SK-N-SH (cell line): Measurements from ENCODE around the gene MOV10L1. TPM values are rescaled to one million over a fixed set of nuclear protein-coding genes. Genes with fewer than 3 reads are reported as not detected.

Experiments used
- CTCF ChIA-PET: fragments of 300-600, 350-600 bp; formaldehyde crosslinking; extraction: SDS; loops from one replicate; lab custom pipeline; 2021; lab: Yijun Ruan, JAX
- POLR2A ChIA-PET: fragments of 350-600 bp; sonication (Branson Sonifier 250); formaldehyde crosslinking; extraction: SDS; loops from one replicate; lab custom pipeline; 2020; ENCODE audit warnings: antibody characterized with exemption, inconsistent platforms; lab: Yijun Ruan, JAX
- DNase-seq: peaks from one replicate; pipeline ENCODE4 v3.0.0; 2012
- H2AFZ ChIP-seq: fragments of 200-600 bp; sonication (generic); 2 replicates; pipeline ENCODE4 v1.8.1; 2016; ENCODE audit warnings: antibody characterized with exemption, mild to moderate bottlenecking, low read depth
- H3F3A ChIP-seq: fragments of 200-600 bp; sonication (generic); replicated peaks from 2 replicates; pipeline ENCODE3; 2016; ENCODE audit warnings: antibody characterized with exemption, mild to moderate bottlenecking; ENCODE audit not compliant: insufficient read depth
- H3K27ac ChIP-seq, 2 experiments: fragments of 200-500 bp in 1 of 2; fragments of 200-600 bp in 1 of 2; sonication (Bioruptor generic) in 1 of 2; sonication (generic), shearing (Covaris generic) in 1 of 2; 2 replicates each; pipeline versions ENCODE4 v1.5.1 to v1.6.1; 2014 to 2016; ENCODE audit warnings: low read depth in 2 of 2, inconsistent platforms in 1 of 2, low read length in 1 of 2, mild to moderate bottlenecking in 1 of 2, mixed read lengths in 1 of 2
- H3K27me3 ChIP-seq: fragments of 200-600 bp; sonication (generic), shearing (Covaris generic); 2 replicates; pipeline ENCODE4 v1.6.1; 2016; ENCODE audit warnings: mixed run types; ENCODE audit not compliant: insufficient read depth
- H3K36me3 ChIP-seq, 2 experiments: fragments of 200-500 bp in 1 of 2; fragments of 200-600 bp in 1 of 2; sonication (Bioruptor generic) in 1 of 2; sonication (generic) in 1 of 2; replicated peaks in 1 of 2; 2 replicates each; pipeline versions ENCODE3 to v1.5.1; 2014 to 2016; ENCODE audit warnings: low read length in 1 of 2, mild to moderate bottlenecking in 1 of 2; ENCODE audit not compliant: insufficient read depth in 2 of 2, control insufficient read depth in 1 of 2
- H3K4me1 ChIP-seq, 2 experiments: fragments of 200-500 bp in 1 of 2; fragments of 200-600 bp in 1 of 2; sonication (Bioruptor generic) in 1 of 2; sonication (generic), shearing (Covaris generic) in 1 of 2; 2 replicates each; pipeline versions ENCODE4 v1.5.1 to v1.6.1; 2014 to 2016; ENCODE audit warnings: low read depth in 1 of 2, low read length in 1 of 2, mixed run types in 1 of 2; ENCODE audit not compliant: insufficient read depth in 2 of 2, control insufficient read depth in 1 of 2
- H3K4me2 ChIP-seq: fragments of 200-600 bp; sonication (generic), shearing (Covaris generic); 2 replicates; pipeline ENCODE4 v1.6.1; 2017; ENCODE audit warnings: mixed run types
- H3K4me3 ChIP-seq, 2 experiments: fragments of 200-500 bp in 1 of 2; fragments of 200-600 bp in 1 of 2; sonication (Bioruptor generic) in 1 of 2; sonication (generic), shearing (Covaris generic) in 1 of 2; 2 replicates each; pipeline versions ENCODE4 v1.5.1 to v1.8.1; 2014 to 2016; ENCODE audit warnings: low read depth in 2 of 2, inconsistent platforms in 1 of 2, low read length in 1 of 2, mild to moderate bottlenecking in 1 of 2, mixed read lengths in 1 of 2, moderate library complexity in 1 of 2
- H3K79me2 ChIP-seq: fragments of 200-600 bp; sonication (generic); 2 replicates; pipeline ENCODE4 v1.8.1; 2017; ENCODE audit warnings: mild to moderate bottlenecking; ENCODE audit not compliant: insufficient read depth
- H3K9ac ChIP-seq: fragments of 200-600 bp; sonication (generic); 2 replicates; pipeline ENCODE4 v1.6.1; 2017; ENCODE audit warnings: mixed run types
- H3K9me2 ChIP-seq: fragments of 200-600 bp; sonication (generic); 2 replicates; pipeline ENCODE4 v1.6.1; 2017; ENCODE audit warnings: mixed run types
- H3K9me3 ChIP-seq: fragments of 200-600 bp; sonication (generic); 2 replicates; pipeline ENCODE4 v1.6.1; 2017; ENCODE audit warnings: mixed run types, mild to moderate bottlenecking, moderate library complexity
- H4K20me1 ChIP-seq: fragments of 200-600 bp; sonication (generic); 2 replicates; pipeline ENCODE4 v1.6.1; 2017; ENCODE audit warnings: mild to moderate bottlenecking, mixed run types; ENCODE audit not compliant: insufficient read depth
- GATA2 ChIP-seq: sonication (generic); formaldehyde crosslinking; IDR thresholded peaks from 2 replicates; pipeline ENCODE4 v1.5.0; 2020; ENCODE audit warnings: mild to moderate bottlenecking, missing genetic modification reagents
- JUND ChIP-seq: IDR thresholded peaks from 2 replicates; pipeline ENCODE4 v1.4.0; 2012
- RCOR1 ChIP-seq: fragments of 150-350 bp; IDR thresholded peaks from 2 replicates; pipeline ENCODE4 v1.6.1; 2017; ENCODE audit warnings: antibody characterized with exemption, low read length
- RFX5 ChIP-seq: IDR thresholded peaks from 2 replicates; pipeline ENCODE4 v1.6.1; 2012; ENCODE audit warnings: mild to moderate bottlenecking, improper control_type of control experiment, low read length
- SIN3A ChIP-seq: IDR thresholded peaks from 2 replicates; pipeline ENCODE4 v1.6.1; 2012; ENCODE audit warnings: low read depth, mild to moderate bottlenecking, low read length, moderate library complexity, borderline replicate concordance
- TEAD4 ChIP-seq: IDR thresholded peaks from 2 replicates; pipeline ENCODE4 v1.4.0; 2012; ENCODE audit warnings: mild to moderate bottlenecking, borderline replicate concordance; ENCODE audit not compliant: insufficient read depth
- YY1 ChIP-seq: IDR thresholded peaks from 2 replicates; pipeline ENCODE4 v1.4.0; 2012; ENCODE audit warnings: low read depth, mild to moderate bottlenecking
- WGBS: methylation state at CpG from one replicate; pipeline ENCODE4 v1.1.6; 2017; ENCODE audit warnings: low lambda C conversion rate; 5-methylcytosine and 5-hydroxymethylcytosine counted together
- polyA plus RNA-seq, 3 experiments: library from polyadenylated mRNA; depleted of rRNA; stranded (reverse); fragments of >200 nt; gene quantifications; 2 replicates each; pipeline ENCODE4 v1.2.3, GENCODE V29; 2012
- TF ChIP-seq, protein P1 (sequence below): fragments of 150-350 bp; IDR thresholded peaks from 2 replicates; pipeline ENCODE4 v1.6.1; 2017; ENCODE audit warnings: antibody characterized with exemption, low read length, low read depth, borderline replicate concordance
- TF ChIP-seq, protein P2 (sequence below): IDR thresholded peaks from 2 replicates; pipeline ENCODE4 v1.6.1; 2012; ENCODE audit warnings: mild to moderate bottlenecking, low read depth, low read length, moderate library complexity
- TF ChIP-seq, protein P3 (sequence below): fragments of 200-600 bp; sonication (generic); IDR thresholded peaks from 2 replicates; pipeline ENCODE4 v1.6.1; 2017; ENCODE audit warnings: antibody characterized with exemption, mild to moderate bottlenecking, moderate library complexity

MOV10L1 gene
- polyA plus RNA-seq, 1 of the 3 experiments (the other 2 are of a cell fraction), result 2.1 TPM

GRCh38 chr22:50141462-50141861 is 51.7 kb downstream of the MOV10L1 start:
- no peak overlapping the region for H3K9ac ChIP-seq
- no peak for DNase-seq
- H2AFZ ChIP-seq, result no peak overlapping the region
- TF ChIP-seq, protein P1, sequence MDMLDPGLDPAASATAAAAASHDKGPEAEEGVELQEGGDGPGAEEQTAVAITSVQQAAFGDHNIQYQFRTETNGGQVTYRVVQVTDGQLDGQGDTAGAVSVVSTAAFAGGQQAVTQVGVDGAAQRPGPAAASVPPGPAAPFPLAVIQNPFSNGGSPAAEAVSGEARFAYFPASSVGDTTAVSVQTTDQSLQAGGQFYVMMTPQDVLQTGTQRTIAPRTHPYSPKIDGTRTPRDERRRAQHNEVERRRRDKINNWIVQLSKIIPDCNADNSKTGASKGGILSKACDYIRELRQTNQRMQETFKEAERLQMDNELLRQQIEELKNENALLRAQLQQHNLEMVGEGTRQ, result no peak
- TF ChIP-seq, protein P2, sequence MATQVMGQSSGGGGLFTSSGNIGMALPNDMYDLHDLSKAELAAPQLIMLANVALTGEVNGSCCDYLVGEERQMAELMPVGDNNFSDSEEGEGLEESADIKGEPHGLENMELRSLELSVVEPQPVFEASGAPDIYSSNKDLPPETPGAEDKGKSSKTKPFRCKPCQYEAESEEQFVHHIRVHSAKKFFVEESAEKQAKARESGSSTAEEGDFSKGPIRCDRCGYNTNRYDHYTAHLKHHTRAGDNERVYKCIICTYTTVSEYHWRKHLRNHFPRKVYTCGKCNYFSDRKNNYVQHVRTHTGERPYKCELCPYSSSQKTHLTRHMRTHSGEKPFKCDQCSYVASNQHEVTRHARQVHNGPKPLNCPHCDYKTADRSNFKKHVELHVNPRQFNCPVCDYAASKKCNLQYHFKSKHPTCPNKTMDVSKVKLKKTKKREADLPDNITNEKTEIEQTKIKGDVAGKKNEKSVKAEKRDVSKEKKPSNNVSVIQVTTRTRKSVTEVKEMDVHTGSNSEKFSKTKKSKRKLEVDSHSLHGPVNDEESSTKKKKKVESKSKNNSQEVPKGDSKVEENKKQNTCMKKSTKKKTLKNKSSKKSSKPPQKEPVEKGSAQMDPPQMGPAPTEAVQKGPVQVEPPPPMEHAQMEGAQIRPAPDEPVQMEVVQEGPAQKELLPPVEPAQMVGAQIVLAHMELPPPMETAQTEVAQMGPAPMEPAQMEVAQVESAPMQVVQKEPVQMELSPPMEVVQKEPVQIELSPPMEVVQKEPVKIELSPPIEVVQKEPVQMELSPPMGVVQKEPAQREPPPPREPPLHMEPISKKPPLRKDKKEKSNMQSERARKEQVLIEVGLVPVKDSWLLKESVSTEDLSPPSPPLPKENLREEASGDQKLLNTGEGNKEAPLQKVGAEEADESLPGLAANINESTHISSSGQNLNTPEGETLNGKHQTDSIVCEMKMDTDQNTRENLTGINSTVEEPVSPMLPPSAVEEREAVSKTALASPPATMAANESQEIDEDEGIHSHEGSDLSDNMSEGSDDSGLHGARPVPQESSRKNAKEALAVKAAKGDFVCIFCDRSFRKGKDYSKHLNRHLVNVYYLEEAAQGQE, result no peak
- TF ChIP-seq GATA2 (CRISPR knock-in tag) (no peak), TEAD4 (no peak), JUND (no peak), RCOR1 (no peak), SIN3A (no peak), RFX5 (no peak), YY1 (no peak)
- TF ChIP-seq, protein P3, sequence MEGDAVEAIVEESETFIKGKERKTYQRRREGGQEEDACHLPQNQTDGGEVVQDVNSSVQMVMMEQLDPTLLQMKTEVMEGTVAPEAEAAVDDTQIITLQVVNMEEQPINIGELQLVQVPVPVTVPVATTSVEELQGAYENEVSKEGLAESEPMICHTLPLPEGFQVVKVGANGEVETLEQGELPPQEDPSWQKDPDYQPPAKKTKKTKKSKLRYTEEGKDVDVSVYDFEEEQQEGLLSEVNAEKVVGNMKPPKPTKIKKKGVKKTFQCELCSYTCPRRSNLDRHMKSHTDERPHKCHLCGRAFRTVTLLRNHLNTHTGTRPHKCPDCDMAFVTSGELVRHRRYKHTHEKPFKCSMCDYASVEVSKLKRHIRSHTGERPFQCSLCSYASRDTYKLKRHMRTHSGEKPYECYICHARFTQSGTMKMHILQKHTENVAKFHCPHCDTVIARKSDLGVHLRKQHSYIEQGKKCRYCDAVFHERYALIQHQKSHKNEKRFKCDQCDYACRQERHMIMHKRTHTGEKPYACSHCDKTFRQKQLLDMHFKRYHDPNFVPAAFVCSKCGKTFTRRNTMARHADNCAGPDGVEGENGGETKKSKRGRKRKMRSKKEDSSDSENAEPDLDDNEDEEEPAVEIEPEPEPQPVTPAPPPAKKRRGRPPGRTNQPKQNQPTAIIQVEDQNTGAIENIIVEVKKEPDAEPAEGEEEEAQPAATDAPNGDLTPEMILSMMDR, result no peak
- TF ChIP-seq, all 33 proteins: peak for 0
- no peaks in the 10 kb centered on the region for H3F3A ChIP-seq
- H3K27ac ChIP-seq, result no peak overlapping the region
- H3K4me3 ChIP-seq, result no peak overlapping the region
- no peaks in the 10 kb centered on the region for H3K9me2 ChIP-seq
- POLR2A ChIA-PET, result no interaction called here
- peaks cover 0 to 10% of the 10 kb centered on the region in 2 experiments; a peak in 1 of 4 replicates for H3K4me1 ChIP-seq
- H3K9me3 ChIP-seq, result no peaks in the 10 kb centered on the region
- H3K27me3 ChIP-seq, result no peaks in the 10 kb centered on the region
- no peak overlapping the region for H3K4me2 ChIP-seq
- CTCF ChIA-PET, result interaction anchor here (0.6 to 2.6 kb wide), 6 partner anchors 16 to 159 kb away, joined by 3 to 10 read pairs (median 6); no protein-coding TSS in a partner anchor
- WGBS, result 88% methylated on average over 6 of the region's 6 CpGs
- H4K20me1 ChIP-seq, result no peaks in the 10 kb centered on the region
- no peaks in the 10 kb centered on the region for H3K79me2 ChIP-seq
- peaks cover 0 to 3% of the 10 kb centered on the region in 2 experiments for H3K36me3 ChIP-seq
